ENCODE measurements around the gene IL18BP.

The IL18BP gene

GRCh38 chr11:71996517-71996916, 2.2 kb upstream of the IL18BP start:
- DNase-seq (ENCODE audit: low read depth in 2 of 3, low spot score in 2 of 3) = no peak

- no peak for DNase-seq (ENCODE audit: low read depth in 2 of 3, low spot score in 2 of 3)
These were observed 1.8 kb upstream of the IL18BP start for GRCh38 chr11:71996946-71997345.

- no peak for DNase-seq (ENCODE audit: low read depth in 2 of 3, low spot score in 2 of 3)
These were observed 1.1 kb upstream of the IL18BP start for GRCh38 chr11:71997594-71997993.

GRCh38 chr11:71998061-71998460, 648 bp upstream of the IL18BP start:
- no peak for DNase-seq (ENCODE audit: low read depth in 2 of 3, low spot score in 2 of 3)

GRCh38 chr11:71999362-71999761, 653 bp downstream of the IL18BP start:
- no peak for DNase-seq (ENCODE audit: low read depth in 2 of 3, low spot score in 2 of 3)

GRCh38 chr11:71999798-72000197, 1.1 kb downstream of the IL18BP start:
- no peak for DNase-seq (ENCODE audit: low read depth in 2 of 3, low spot score in 2 of 3)

GRCh38 chr11:72000202-72000867, 1.6 kb downstream of the IL18BP start:
- no peak for DNase-seq (ENCODE audit: low read depth in 2 of 3, low spot score in 2 of 3)

- DNase-seq (ENCODE audit: low read depth in 2 of 3, low spot score in 2 of 3) = no peak
These were observed 2.6 kb downstream of the IL18BP start for GRCh38 chr11:72001285-72001684.

GRCh38 chr11:72001834-72002591, 3.3 kb downstream of the IL18BP start:
- DNase-seq (ENCODE audit: low read depth in 2 of 3, low spot score in 2 of 3) = no peak

GRCh38 chr11:72002841-72003775, 4.4 kb downstream of the IL18BP start:
- no peak for DNase-seq (ENCODE audit: low read depth in 2 of 3, low spot score in 2 of 3)

GRCh38 chr11:72003776-72004171, 5.1 kb downstream of the IL18BP start:
- no peak for DNase-seq (ENCODE audit: low read depth in 2 of 3, low spot score in 2 of 3)

- no peak for DNase-seq (ENCODE audit: low read depth in 2 of 3, low spot score in 2 of 3)
These were observed 6.0 kb downstream of the IL18BP start for GRCh38 chr11:72004515-72005346.

- no peak for DNase-seq (ENCODE audit: low read depth in 2 of 3, low spot score in 2 of 3)
These were observed 6.9 kb downstream of the IL18BP start for GRCh38 chr11:72005347-72006260.

GRCh38 chr11:72006309-72007088, 7.8 kb downstream of the IL18BP start:
- no peak for DNase-seq (ENCODE audit: low read depth in 2 of 3, low spot score in 2 of 3)

- no peak for DNase-seq (ENCODE audit: low read depth in 2 of 3, low spot score in 2 of 3)
These were observed 8.4 kb downstream of the IL18BP start for GRCh38 chr11:72007089-72007476.

GRCh38 chr11:72007587-72007986, 8.9 kb downstream of the IL18BP start:
- no peak for DNase-seq (ENCODE audit: low read depth in 2 of 3, low spot score in 2 of 3)

GRCh38 chr11:72008728-72009127, 10.0 kb downstream of the IL18BP start:
- DNase-seq (ENCODE audit: low read depth in 2 of 3, low spot score in 2 of 3) = no peak

- DNase-seq (ENCODE audit: low read depth in 2 of 3, low spot score in 2 of 3) = no peak
These were observed 10.4 kb downstream of the IL18BP start for GRCh38 chr11:72009156-72009555.

Data from activated CD8-positive, alpha-beta memory T cell treated with anti-CD3 and anti-CD28 coated beads for 48 hours (primary cell).